Measurements from ENCODE around the gene HNRNPLL. TPM values are rescaled to one million over a fixed set of nuclear protein-coding genes. Genes with fewer than 3 reads are reported as not detected.

Gene HNRNPLL
- total RNA-seq, 1 experiment from 2014 or later: 59.4 TPM

DNA sequence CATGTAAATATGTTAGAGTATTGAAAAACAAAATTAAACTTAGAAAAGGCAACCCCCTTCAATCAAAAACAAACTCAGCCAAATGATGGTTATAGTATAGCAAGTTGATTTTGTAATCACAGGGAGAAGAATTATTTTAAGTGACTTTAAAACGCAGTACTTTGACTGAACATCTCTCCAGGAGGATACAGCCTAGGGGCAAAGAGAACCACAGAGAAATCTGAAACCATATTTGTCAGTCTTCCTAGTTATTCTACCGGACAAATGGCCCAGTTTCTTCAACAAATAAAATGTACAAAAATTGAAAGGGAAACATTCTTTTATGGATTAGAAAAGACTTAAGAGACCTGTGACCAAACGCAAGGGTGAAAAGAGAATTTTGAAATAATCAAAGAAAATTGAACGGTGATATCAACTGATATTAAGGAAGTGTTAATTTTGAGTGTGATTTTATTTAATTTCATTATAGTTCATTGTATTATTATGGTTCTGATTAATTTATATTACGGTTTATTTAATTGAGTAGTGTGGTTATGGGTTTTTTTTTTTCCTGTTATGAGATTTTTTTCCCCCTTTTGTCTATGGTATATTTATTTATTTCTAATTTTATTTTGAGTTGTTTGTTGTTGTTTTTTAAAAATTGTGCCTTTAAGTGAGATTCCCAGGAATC, 75.3 kb downstream of the HNRNPLL start:
- Histone ChIP-seq H3K4me1 (no peaks in the 10 kb centered on the region), H3K4me3 (ENCODE audit: low read depth, low read length) (no peak overlapping the region), H3K9me3 (no peaks in the 10 kb centered on the region), H3K36me3 (ENCODE audit: control insufficient read depth, insufficient read depth, low read length) (no peaks in the 10 kb centered on the region), H3K27me3 (replicated peaks; ENCODE audit: control insufficient read depth, insufficient read depth, low read length) (no peaks in the 10 kb centered on the region)
- Mint-ChIP-seq H3K27me3 (ENCODE audit: insufficient read depth, unreplicated experiment) (no peaks in the 10 kb centered on the region), H3K9me3 (ENCODE audit: unreplicated experiment) (no peaks in the 10 kb centered on the region), H3K36me3 (ENCODE audit: insufficient read depth, unreplicated experiment) (no peaks in the 10 kb centered on the region), H3K4me3 (ENCODE audit: unreplicated experiment) (no peak overlapping the region), H3K4me1 (ENCODE audit: low read depth, unreplicated experiment) (peaks cover 6% of the 10 kb centered on the region), H3K27ac (ENCODE audit: unreplicated experiment) (no peak overlapping the region)
- intact Hi-C loops (cut with micrococcal nuclease; ENCODE audit: unreplicated experiment): no loop called here
- CTCF ChIA-PET: no interaction called here
- POLR2A ChIA-PET: no interaction called here
- TF ChIP-seq CTCF (IDR thresholded peaks at IDR 0.05; ENCODE audit: insufficient read depth in 1 of 2, low read depth in 1 of 2, low read length in 1 of 2, severe bottlenecking in 1 of 2, unreplicated experiment in 1 of 2): no peak
- DNase-seq: no peak
- no TSS peak for BruUV-seq (replicated peaks)

DNA sequence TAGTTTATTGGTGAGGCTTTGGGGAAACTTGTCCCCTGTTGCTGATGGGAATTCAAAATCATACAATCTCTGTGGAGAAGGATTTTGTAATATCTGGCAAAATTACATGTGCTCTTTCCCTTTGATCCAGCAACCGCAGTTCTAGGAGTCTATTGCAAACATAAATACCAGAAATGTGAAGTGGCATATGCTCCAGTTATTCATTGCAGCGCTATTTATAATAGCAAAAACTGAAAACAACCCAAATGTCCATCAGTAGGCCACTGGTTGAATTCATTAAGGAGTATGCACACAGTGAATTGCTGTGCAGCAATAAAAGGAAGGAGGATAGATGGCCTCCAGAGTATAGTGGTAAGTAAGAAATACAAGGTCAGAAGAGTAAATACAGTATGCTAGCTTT, 76.5 kb downstream of the HNRNPLL start:
- Mint-ChIP-seq H3K36me3 (ENCODE audit: insufficient read depth, unreplicated experiment) (no peaks in the 10 kb centered on the region), H3K27me3 (ENCODE audit: insufficient read depth, unreplicated experiment) (no peaks in the 10 kb centered on the region), H3K9me3 (ENCODE audit: unreplicated experiment) (no peaks in the 10 kb centered on the region), H3K27ac (ENCODE audit: unreplicated experiment) (no peak overlapping the region), H3K4me1 (ENCODE audit: low read depth, unreplicated experiment) (peaks cover 6% of the 10 kb centered on the region), H3K4me3 (ENCODE audit: unreplicated experiment) (no peak overlapping the region)
- Histone ChIP-seq H3K36me3 (ENCODE audit: control insufficient read depth, insufficient read depth, low read length) (no peaks in the 10 kb centered on the region), H3K27me3 (replicated peaks; ENCODE audit: control insufficient read depth, insufficient read depth, low read length) (no peaks in the 10 kb centered on the region), H3K4me1 (no peaks in the 10 kb centered on the region), H3K9me3 (no peaks in the 10 kb centered on the region), H3K4me3 (ENCODE audit: low read depth, low read length) (no peak overlapping the region)
- intact Hi-C loops (cut with micrococcal nuclease; ENCODE audit: unreplicated experiment): no loop called here
- ChIA-PET CTCF (no interaction called here), POLR2A (no interaction called here)
- DNase-seq: no peak
- BruUV-seq (replicated peaks): no TSS peak
- no peak for TF ChIP-seq CTCF (IDR thresholded peaks at IDR 0.05; ENCODE audit: insufficient read depth in 1 of 2, low read depth in 1 of 2, low read length in 1 of 2, severe bottlenecking in 1 of 2, unreplicated experiment in 1 of 2)

DNA sequence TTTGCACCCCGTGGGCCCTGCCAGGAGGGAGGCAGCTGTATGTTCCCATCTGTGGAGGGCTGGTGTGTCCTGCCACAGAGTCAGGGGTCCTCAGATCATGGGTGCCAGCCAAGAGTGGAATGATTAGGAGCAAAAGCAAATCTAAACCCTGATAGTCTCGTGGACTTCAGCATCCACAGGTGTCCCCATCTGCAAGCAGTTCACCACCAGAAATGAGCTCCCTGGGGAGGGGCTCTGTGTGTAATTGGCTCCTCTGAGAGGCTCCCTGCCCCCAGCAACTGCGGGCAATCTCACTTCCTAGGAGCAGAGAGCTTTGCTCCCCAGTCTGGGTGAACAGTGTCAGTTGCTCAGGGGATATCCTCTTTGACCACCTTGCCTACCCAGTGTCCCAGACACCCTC, 78.1 kb downstream of the HNRNPLL start:
- ChIA-PET POLR2A (no interaction called here), CTCF (interaction anchor here (0.6 kb wide), 1 partner anchor 26 kb away, joined by 3 read pairs; no protein-coding TSS in a partner anchor)
- Mint-ChIP-seq H3K9me3 (ENCODE audit: unreplicated experiment) (no peaks in the 10 kb centered on the region), H3K36me3 (ENCODE audit: insufficient read depth, unreplicated experiment) (no peaks in the 10 kb centered on the region), H3K27ac (ENCODE audit: unreplicated experiment) (no peak overlapping the region), H3K4me1 (ENCODE audit: low read depth, unreplicated experiment) (peaks cover 6% of the 10 kb centered on the region), H3K27me3 (ENCODE audit: insufficient read depth, unreplicated experiment) (no peaks in the 10 kb centered on the region), H3K4me3 (ENCODE audit: unreplicated experiment) (no peak overlapping the region)
- no peak for DNase-seq
- H3K9me3 ChIP-seq: no peaks in the 10 kb centered on the region
- intact Hi-C loops (cut with micrococcal nuclease; ENCODE audit: unreplicated experiment): no loop called here
- H3K4me3 ChIP-seq (ENCODE audit: low read depth, low read length): no peak overlapping the region
- BruUV-seq (replicated peaks): no TSS peak
- no peaks in the 10 kb centered on the region for H3K4me1 ChIP-seq
- no peak for TF ChIP-seq CTCF (IDR thresholded peaks at IDR 0.05; ENCODE audit: insufficient read depth in 1 of 2, low read depth in 1 of 2, low read length in 1 of 2, severe bottlenecking in 1 of 2, unreplicated experiment in 1 of 2)
- H3K36me3 ChIP-seq (ENCODE audit: control insufficient read depth, insufficient read depth, low read length): no peaks in the 10 kb centered on the region
- H3K27me3 ChIP-seq (replicated peaks; ENCODE audit: control insufficient read depth, insufficient read depth, low read length): no peaks in the 10 kb centered on the region

Measured in Caco-2 (cell line).